Measurements from ENCODE around the gene TPST2.

The TPST2 gene

DNA sequence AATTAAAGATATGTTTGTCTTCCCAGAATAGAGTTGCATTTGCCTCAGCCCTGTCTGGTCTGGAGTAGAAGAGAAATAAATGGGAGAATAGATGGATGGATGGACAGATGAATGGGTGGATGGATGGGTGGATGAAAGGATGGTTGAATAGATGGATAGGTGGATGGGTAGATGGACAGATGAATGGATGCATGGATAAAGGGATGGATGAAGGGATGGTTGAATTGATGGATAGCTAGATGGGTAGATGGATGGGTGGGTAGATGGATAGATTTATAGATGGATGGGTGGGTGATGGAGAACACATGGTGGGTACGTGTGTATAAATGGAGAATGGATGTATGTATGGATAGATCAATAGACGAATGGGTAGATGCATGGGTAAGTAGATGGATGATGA is 19.4 kb upstream of the TPST2 start:
- Histone ChIP-seq H3K4me3 (ENCODE audit: severe bottlenecking) (no peak overlapping the region), H3K4me1 (ENCODE audit: insufficient read depth, poor library complexity, severe bottlenecking) (peaks cover 13% of the 10 kb centered on the region), H3K9me3 (ENCODE audit: severe bottlenecking) (no peaks in the 10 kb centered on the region), H3K27ac (ENCODE audit: poor library complexity, severe bottlenecking) (no peak overlapping the region), H3K27me3 (ENCODE audit: insufficient read depth, poor library complexity, severe bottlenecking) (no peaks in the 10 kb centered on the region), H3K36me3 (ENCODE audit: low read depth) (no peaks in the 10 kb centered on the region)
- ATAC-seq (ENCODE audit: low read depth) (no peak), DNase-seq (ENCODE audit: low spot score) (no peak)
- TF ChIP-seq, protein P1, sequence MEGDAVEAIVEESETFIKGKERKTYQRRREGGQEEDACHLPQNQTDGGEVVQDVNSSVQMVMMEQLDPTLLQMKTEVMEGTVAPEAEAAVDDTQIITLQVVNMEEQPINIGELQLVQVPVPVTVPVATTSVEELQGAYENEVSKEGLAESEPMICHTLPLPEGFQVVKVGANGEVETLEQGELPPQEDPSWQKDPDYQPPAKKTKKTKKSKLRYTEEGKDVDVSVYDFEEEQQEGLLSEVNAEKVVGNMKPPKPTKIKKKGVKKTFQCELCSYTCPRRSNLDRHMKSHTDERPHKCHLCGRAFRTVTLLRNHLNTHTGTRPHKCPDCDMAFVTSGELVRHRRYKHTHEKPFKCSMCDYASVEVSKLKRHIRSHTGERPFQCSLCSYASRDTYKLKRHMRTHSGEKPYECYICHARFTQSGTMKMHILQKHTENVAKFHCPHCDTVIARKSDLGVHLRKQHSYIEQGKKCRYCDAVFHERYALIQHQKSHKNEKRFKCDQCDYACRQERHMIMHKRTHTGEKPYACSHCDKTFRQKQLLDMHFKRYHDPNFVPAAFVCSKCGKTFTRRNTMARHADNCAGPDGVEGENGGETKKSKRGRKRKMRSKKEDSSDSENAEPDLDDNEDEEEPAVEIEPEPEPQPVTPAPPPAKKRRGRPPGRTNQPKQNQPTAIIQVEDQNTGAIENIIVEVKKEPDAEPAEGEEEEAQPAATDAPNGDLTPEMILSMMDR (IDR thresholded peaks at IDR 0.05; ENCODE audit: poor library complexity, severe bottlenecking), result no peak

DNA sequence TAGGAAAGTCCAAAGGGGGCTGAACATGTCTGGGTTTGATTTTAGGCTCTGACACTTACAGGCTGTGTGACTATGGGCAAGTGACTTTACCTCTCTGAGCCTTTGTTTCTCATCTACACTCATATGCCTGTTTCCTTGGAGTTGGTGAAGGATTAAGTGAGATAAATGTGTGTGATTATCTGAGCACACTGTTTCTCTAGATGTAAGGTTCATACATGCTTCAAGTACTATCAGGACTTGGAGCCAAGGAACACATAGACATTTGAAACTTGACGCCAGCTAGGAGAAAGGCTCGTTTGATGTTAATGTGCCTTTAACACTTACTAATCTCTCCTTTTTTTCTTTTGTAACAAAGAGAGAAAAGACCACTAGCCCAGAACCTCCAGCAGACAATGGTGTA is 18.2 kb upstream of the TPST2 start:
- DNase-seq (ENCODE audit: low spot score) (no peak), ATAC-seq (ENCODE audit: low read depth) (no peak)
- no peaks in the 10 kb centered on the region for H3K27me3 ChIP-seq (ENCODE audit: insufficient read depth, poor library complexity, severe bottlenecking)
- no peaks in the 10 kb centered on the region for H3K36me3 ChIP-seq (ENCODE audit: low read depth)
- TF ChIP-seq, protein P1 (IDR thresholded peaks at IDR 0.05; ENCODE audit: poor library complexity, severe bottlenecking), result no peak
- H3K4me1 ChIP-seq (ENCODE audit: insufficient read depth, poor library complexity, severe bottlenecking), result peaks cover 13% of the 10 kb centered on the region
- no peak overlapping the region for H3K4me3 ChIP-seq (ENCODE audit: severe bottlenecking)
- H3K27ac ChIP-seq (ENCODE audit: poor library complexity, severe bottlenecking), result no peak overlapping the region
- no peaks in the 10 kb centered on the region for H3K9me3 ChIP-seq (ENCODE audit: severe bottlenecking)

DNA sequence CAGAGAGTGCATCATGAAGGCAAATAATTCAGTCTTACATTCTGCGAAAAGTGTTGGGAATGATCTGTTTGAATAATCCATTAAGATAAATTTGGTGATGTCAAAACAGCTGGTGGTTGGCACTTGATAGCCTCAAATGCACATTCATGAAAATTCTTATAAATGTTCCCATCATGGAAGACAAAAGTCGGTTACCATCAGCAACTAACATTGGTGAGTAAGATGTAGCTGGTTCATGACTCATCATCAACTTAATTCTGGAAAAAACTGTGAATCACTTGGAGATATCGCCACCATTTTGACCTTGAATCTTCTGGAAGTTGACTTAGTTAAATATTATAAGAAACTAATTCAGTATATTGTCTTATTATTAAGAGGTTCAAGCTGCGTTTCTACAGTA is 16.7 kb upstream of the TPST2 start:
- Histone ChIP-seq H3K9me3 (ENCODE audit: severe bottlenecking) (no peaks in the 10 kb centered on the region), H3K27ac (ENCODE audit: poor library complexity, severe bottlenecking) (no peak overlapping the region), H3K36me3 (ENCODE audit: low read depth) (no peaks in the 10 kb centered on the region), H3K4me3 (ENCODE audit: severe bottlenecking) (no peak overlapping the region), H3K27me3 (ENCODE audit: insufficient read depth, poor library complexity, severe bottlenecking) (no peaks in the 10 kb centered on the region), H3K4me1 (ENCODE audit: insufficient read depth, poor library complexity, severe bottlenecking) (peaks cover 13% of the 10 kb centered on the region)
- TF ChIP-seq, protein P1 (IDR thresholded peaks at IDR 0.05; ENCODE audit: poor library complexity, severe bottlenecking), result no peak
- ATAC-seq (ENCODE audit: low read depth) (no peak), DNase-seq (ENCODE audit: low spot score) (no peak)

DNA sequence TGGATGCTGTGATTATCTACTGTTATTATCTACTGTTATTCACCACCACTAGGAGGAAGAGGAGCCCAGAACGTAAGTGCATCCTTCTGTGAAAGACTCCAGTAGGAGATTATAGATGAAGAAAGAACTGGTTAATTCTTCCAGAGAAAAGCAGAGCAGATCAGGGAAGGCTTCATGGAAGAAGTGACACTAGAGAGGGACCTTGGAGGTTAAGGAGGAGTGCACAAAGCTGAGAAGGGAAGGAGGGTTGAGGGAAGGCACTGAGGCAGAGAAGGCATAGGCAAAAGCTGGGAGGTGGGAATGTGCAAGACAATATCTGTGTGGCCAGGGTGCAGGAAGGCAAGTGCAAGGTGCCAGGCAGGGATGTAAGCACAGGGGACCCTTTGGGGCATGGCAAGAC is 14.4 kb upstream of the TPST2 start:
- TF ChIP-seq, protein P1 (IDR thresholded peaks at IDR 0.05; ENCODE audit: poor library complexity, severe bottlenecking), result no peak
- H3K9me3 ChIP-seq (ENCODE audit: severe bottlenecking), result no peaks in the 10 kb centered on the region
- no peaks in the 10 kb centered on the region for H3K36me3 ChIP-seq (ENCODE audit: low read depth)
- peaks cover 3% of the 10 kb centered on the region for H3K4me1 ChIP-seq (ENCODE audit: insufficient read depth, poor library complexity, severe bottlenecking)
- ATAC-seq (ENCODE audit: low read depth) (no peak), DNase-seq (ENCODE audit: low spot score) (no peak)
- H3K4me3 ChIP-seq (ENCODE audit: severe bottlenecking), result no peak overlapping the region
- no peaks in the 10 kb centered on the region for H3K27me3 ChIP-seq (ENCODE audit: insufficient read depth, poor library complexity, severe bottlenecking)
- H3K27ac ChIP-seq (ENCODE audit: poor library complexity, severe bottlenecking), result no peak overlapping the region

DNA sequence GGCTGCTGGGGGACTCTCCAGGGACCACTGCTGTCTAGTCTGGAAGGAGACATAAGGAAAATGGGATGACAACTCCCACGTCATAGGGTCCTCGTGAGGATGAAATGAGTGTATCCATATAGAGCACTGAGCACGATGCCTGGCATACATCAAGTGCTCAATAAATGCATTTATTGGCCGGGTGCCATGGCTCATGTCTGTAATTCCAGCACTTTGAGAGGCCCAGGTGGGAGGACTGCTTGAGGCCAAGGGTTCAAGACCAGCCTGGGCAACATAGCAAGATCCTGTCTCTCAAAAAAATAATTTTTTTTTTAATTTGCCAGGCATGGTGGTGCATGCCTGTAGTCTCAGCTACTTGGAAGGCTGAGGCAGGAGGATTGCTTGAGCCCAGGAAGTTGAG is 12.2 kb upstream of the TPST2 start:
- ATAC-seq (ENCODE audit: low read depth) (no peak), DNase-seq (ENCODE audit: low spot score) (no peak)
- H3K27me3 ChIP-seq (ENCODE audit: insufficient read depth, poor library complexity, severe bottlenecking), result no peaks in the 10 kb centered on the region
- TF ChIP-seq, protein P1 (IDR thresholded peaks at IDR 0.05; ENCODE audit: poor library complexity, severe bottlenecking), result no peak
- H3K27ac ChIP-seq (ENCODE audit: poor library complexity, severe bottlenecking), result no peak overlapping the region
- H3K36me3 ChIP-seq (ENCODE audit: low read depth), result no peaks in the 10 kb centered on the region
- peaks cover 3% of the 10 kb centered on the region for H3K4me1 ChIP-seq (ENCODE audit: insufficient read depth, poor library complexity, severe bottlenecking)
- no peaks in the 10 kb centered on the region for H3K9me3 ChIP-seq (ENCODE audit: severe bottlenecking)
- H3K4me3 ChIP-seq (ENCODE audit: severe bottlenecking), result no peak overlapping the region
